B cell (primary cell): ENCODE measurements around the gene POLR2B. TPM values are rescaled to one million over a fixed set of nuclear protein-coding genes. Genes with fewer than 3 reads are reported as not detected.

Experiments
- ATAC-seq: fragments of 200-7000 bp; cut with Tn5 transposase; one replicate; pipeline ENCODE4 v1.10.0; 2021; ENCODE audit warnings: low read depth, mild to moderate bottlenecking, moderate number of reproducible peaks, moderate library complexity
- CTCF ChIA-PET: fragments of 350-600 bp; sonication (Branson Sonifier 250); formaldehyde crosslinking; loops from one replicate; lab custom pipeline; 2021; ENCODE audit warnings: antibody characterized with exemption, inconsistent platforms; lab: Charles Lee
- POLR2A ChIA-PET: fragments of 350-600 bp; sonication (Branson Sonifier 250); formaldehyde crosslinking; loops from one replicate; lab custom pipeline; 2021; ENCODE audit warnings: antibody characterized with exemption; lab: Charles Lee
- DNase-seq: peaks from one replicate; pipeline ENCODE4 v3.0.0; 2013
- H2AFZ ChIP-seq: 2 replicates; pipeline ENCODE4 v1.6.1; 2012; ENCODE audit warnings: mild to moderate bottlenecking, low read depth, low read length; ENCODE audit not compliant: insufficient read depth, poor library complexity, severe bottlenecking
- H3K27ac ChIP-seq, 2 donors: 1 replicate in 1 of 2; 2 replicates in 1 of 2; pipeline ENCODE4 v1.5.1; 2012 to 2013; ENCODE audit warnings: low read length in 2 of 2, mild to moderate bottlenecking in 2 of 2, moderate library complexity in 1 of 2
- H3K27me3 ChIP-seq, 4 experiments: fragments of 200-600 bp in 1 of 4; sonication (generic) in 1 of 4; replicated peaks in 1 of 4; 1 replicate in 2 of 4; 2 replicates in 2 of 4; pipeline versions ENCODE4 v1.6.1 to v1.7.0; 2013 to 2016; ENCODE audit warnings: low read length in 3 of 4, mild to moderate bottlenecking in 2 of 4, mixed read lengths in 1 of 4, moderate library complexity in 1 of 4; ENCODE audit not compliant: insufficient read depth in 4 of 4, control insufficient read depth in 3 of 4; ENCODE audit errors: control extremely low read depth in 1 of 4
- H3K36me3 ChIP-seq, 2 experiments: replicated peaks in 1 of 2; 1 replicate in 1 of 2; 2 replicates in 1 of 2; pipeline versions ENCODE4 v1.6.1 to v1.7.1; 2013; ENCODE audit warnings: low read length in 1 of 2; ENCODE audit not compliant: insufficient read depth in 2 of 2, control insufficient read depth in 1 of 2; ENCODE audit errors: control extremely low read depth in 1 of 2, extremely low read depth in 1 of 2
- H3K4me1 ChIP-seq, 2 donors: fragments of 200-600 bp in 1 of 2; sonication (generic) in 1 of 2; 1 replicate in 1 of 2; 2 replicates in 1 of 2; pipeline versions ENCODE4 v1.5.1 to v1.6.1; 2013 to 2017; ENCODE audit warnings: low read length in 2 of 2; ENCODE audit not compliant: control insufficient read depth in 2 of 2, insufficient read depth in 2 of 2
- H3K4me2 ChIP-seq: replicated peaks from 2 replicates; pipeline ENCODE3; 2012; ENCODE audit warnings: mild to moderate bottlenecking, low read depth, low read length; ENCODE audit not compliant: poor library complexity, severe bottlenecking
- H3K4me3 ChIP-seq, 5 experiments: fragments of 200-600 bp in 1 of 5; sonication (generic) in 1 of 5; 1 replicate in 3 of 5; 2 replicates in 2 of 5; pipeline versions ENCODE4 v1.5.1 to v1.7.0; 2011 to 2016; ENCODE audit warnings: low read length in 4 of 5, mild to moderate bottlenecking in 4 of 5, low read depth in 2 of 5, control low read depth in 1 of 5, moderate library complexity in 1 of 5; ENCODE audit not compliant: insufficient read depth in 1 of 5; ENCODE audit errors: control extremely low read depth in 1 of 5, extremely low read depth in 1 of 5
- H3K79me2 ChIP-seq: fragments of 200-600 bp; sonication (generic); one replicate; pipeline ENCODE4 v1.6.0; 2016; ENCODE audit warnings: low read length; ENCODE audit not compliant: control insufficient read depth, insufficient read depth
- H3K9ac ChIP-seq: fragments of 200-600 bp; sonication (generic); 2 replicates; pipeline ENCODE4 v1.6.1; 2017; ENCODE audit warnings: mild to moderate bottlenecking, low read length, moderate library complexity
- H3K9me3 ChIP-seq, 3 donors: one replicate each; pipeline versions ENCODE4 v1.6.1 to v1.7.1; 2013; ENCODE audit warnings: low read length in 2 of 3; ENCODE audit not compliant: control insufficient read depth in 2 of 3, insufficient read depth in 1 of 3; ENCODE audit errors: control extremely low read depth in 1 of 3
- H4K20me1 ChIP-seq: 2 replicates; pipeline ENCODE4 v1.6.0; 2012; ENCODE audit warnings: mild to moderate bottlenecking, low read length; ENCODE audit not compliant: insufficient read depth, control insufficient read depth, poor library complexity, severe bottlenecking
- H3K27ac Mint-ChIP-seq: one replicate; pipeline ENCODE4 v1.8.0; 2021; ENCODE audit warnings: mixed read lengths
- H3K27me3 Mint-ChIP-seq: one replicate; pipeline ENCODE4 v1.8.0; 2021; ENCODE audit warnings: mixed read lengths
- H3K4me1 Mint-ChIP-seq: one replicate; pipeline ENCODE4 v1.8.0; 2021; ENCODE audit warnings: mixed read lengths
- H3K4me3 Mint-ChIP-seq: one replicate; pipeline ENCODE4 v1.8.0; 2021; ENCODE audit warnings: mixed read lengths
- H3K9me3 Mint-ChIP-seq: one replicate; pipeline ENCODE4 v1.8.0; 2022; ENCODE audit warnings: mixed read lengths; ENCODE audit not compliant: insufficient read depth
- EZH2 ChIP-seq: IDR thresholded peaks from 2 replicates; pipeline ENCODE4 v1.6.1; 2012; ENCODE audit warnings: borderline replicate concordance, low read depth, mild to moderate bottlenecking, moderate library complexity, low read length; ENCODE audit not compliant: insufficient read depth, poor library complexity, severe bottlenecking
- WGBS: methylation state at CpG from one replicate; pipeline ENCODE4 v1.1.5; 2013; ENCODE audit warnings: missing lambda C conversion rate; ENCODE audit not compliant: insufficient coverage; 5-methylcytosine and 5-hydroxymethylcytosine counted together
- intact Hi-C: fragments of 100-400 bp; cut with micrococcal nuclease; formaldehyde crosslinking; loops from one replicate; pipeline ENCODE4 v1.10.0; 2022
- polyA plus RNA-seq: library from polyadenylated mRNA; depleted of rRNA; stranded (reverse); fragments of >200 nt; gene quantifications from 2 replicates; pipeline ENCODE4 v1.2.3, GENCODE V29; 2012
- total RNA-seq, 2 donors: library from RNA; stranded (reverse); fragments of 120-200 nt in 1 of 2; gene quantifications; 1 replicate in 1 of 2; 2 replicates in 1 of 2; pipeline versions ENCODE4 v1.2.3 to v1.2.4, GENCODE V29; 2013 to 2022
- TF ChIP-seq, protein P1 (sequence below): fragments of 200-600 bp; IDR thresholded peaks from one replicate; pipeline ENCODE4 v1.8.0; 2022; ENCODE audit warnings: antibody characterized with exemption, mild to moderate bottlenecking

POLR2B gene
- total and polyA plus RNA-seq, 2 donors (not counting 1 experiment from before 2014, with no cell fraction given): 37.5 to 108 TPM

- Mint-ChIP-seq H3K4me3 (peak within 1 kb of the TSS; percentile 100), H3K9me3 (no peaks in the 10 kb centered on the region), H3K4me1 (peaks cover 57% of the 10 kb centered on the region), H3K27me3 (no peaks in the 10 kb centered on the region), H3K27ac (peak within 1 kb of the TSS; percentile 98)
- Histone ChIP-seq H3K9ac (peak within 1 kb of the TSS; percentile 88), H3K9me3 (no peaks in the 10 kb centered on the region), H3K79me2 (peaks cover 78% of the 10 kb centered on the region), H3K36me3 (peaks cover 12 to 21% of the 10 kb centered on the region in 2 experiments), H4K20me1 (peaks cover 64% of the 10 kb centered on the region), H2AFZ (peak within 1 kb of the TSS; percentile 98), H3K4me3 (peak within 1 kb of the TSS; percentile 74 to 95 (median 91)), H3K27ac (peak within 1 kb of the TSS; percentile 73 to 84), H3K4me1 (peaks cover 35 to 40% of the 10 kb centered on the region in 2 donors), H3K27me3 (no peaks in the 10 kb centered on the region), H3K4me2 (peak within 1 kb of the TSS; percentile 95)
- ChIA-PET CTCF (interaction anchor here (0.7 to 2.6 kb wide), 10 partner anchors 14 to 1582 kb away, joined by 3 to 14 read pairs (median 4); partner anchors contain the start of genes PAICS, PPAT, REST and TMEM165), POLR2A (interaction anchor here (0.9 to 3.4 kb wide), 6 partner anchors 12 to 1030 kb away, joined by 4 to 18 read pairs (median 10); partner anchors contain the start of genes AASDH, PAICS, PPAT and REST)
- under 1% methylated on average over 36 of the region's 51 CpGs for WGBS
- peak; percentile 99 for DNase-seq
- TF ChIP-seq, protein P1, sequence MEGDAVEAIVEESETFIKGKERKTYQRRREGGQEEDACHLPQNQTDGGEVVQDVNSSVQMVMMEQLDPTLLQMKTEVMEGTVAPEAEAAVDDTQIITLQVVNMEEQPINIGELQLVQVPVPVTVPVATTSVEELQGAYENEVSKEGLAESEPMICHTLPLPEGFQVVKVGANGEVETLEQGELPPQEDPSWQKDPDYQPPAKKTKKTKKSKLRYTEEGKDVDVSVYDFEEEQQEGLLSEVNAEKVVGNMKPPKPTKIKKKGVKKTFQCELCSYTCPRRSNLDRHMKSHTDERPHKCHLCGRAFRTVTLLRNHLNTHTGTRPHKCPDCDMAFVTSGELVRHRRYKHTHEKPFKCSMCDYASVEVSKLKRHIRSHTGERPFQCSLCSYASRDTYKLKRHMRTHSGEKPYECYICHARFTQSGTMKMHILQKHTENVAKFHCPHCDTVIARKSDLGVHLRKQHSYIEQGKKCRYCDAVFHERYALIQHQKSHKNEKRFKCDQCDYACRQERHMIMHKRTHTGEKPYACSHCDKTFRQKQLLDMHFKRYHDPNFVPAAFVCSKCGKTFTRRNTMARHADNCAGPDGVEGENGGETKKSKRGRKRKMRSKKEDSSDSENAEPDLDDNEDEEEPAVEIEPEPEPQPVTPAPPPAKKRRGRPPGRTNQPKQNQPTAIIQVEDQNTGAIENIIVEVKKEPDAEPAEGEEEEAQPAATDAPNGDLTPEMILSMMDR: no peak
- no peak for TF ChIP-seq EZH2
- ATAC-seq: peak; percentile 82
- intact Hi-C loops: loop anchor here (1.0 to 5.0 kb wide), 8 partner anchors 70 to 1580 kb away; partner anchors contain the start of genes CEP135, CLOCK, EXOC1 and PPAT
Observed at GRCh38 chr4:56977321-56978012, 1.2 kb upstream of the POLR2B start, which contains the start of gene NOA1. Gene NOA1, minus strand, starts transcription at chr4:56977606. Its CDS starts 21 bp downstream, at chr4:56977585.
